Measurements from ENCODE around the gene ENOX1.

ENOX1 gene

GRCh38 chr13:43473437-43473836 is 313.3 kb downstream of the ENOX1 start:
- no peak overlapping the region for H3K9ac ChIP-seq (ENCODE audit: low read depth in 1 of 2, low read length in 2 of 2)
- no peak overlapping the region for H3K27ac ChIP-seq (ENCODE audit: low read depth, low read length)
- H3K4me1 ChIP-seq (ENCODE audit: control insufficient read depth in 1 of 2, insufficient read depth in 2 of 2, low read length in 2 of 2) = no peaks in the 10 kb centered on the region
- H3K27me3 ChIP-seq (ENCODE audit: control insufficient read depth in 1 of 2, insufficient read depth in 2 of 2, low read length in 2 of 2) = no peaks in the 10 kb centered on the region
- H3K9me3 ChIP-seq (ENCODE audit: control insufficient read depth in 1 of 2, low read length in 2 of 2) = no peaks in the 10 kb centered on the region
- H3K4me3 ChIP-seq (ENCODE audit: low read depth in 1 of 2, low read length in 2 of 2) = no peak overlapping the region
- H3K36me3 ChIP-seq (ENCODE audit: control insufficient read depth in 1 of 2, insufficient read depth in 2 of 2, low read length in 2 of 2) = no peaks in the 10 kb centered on the region

GRCh38 chr13:43472980-43473379 is 313.8 kb downstream of the ENOX1 start:
- H3K4me3 ChIP-seq (ENCODE audit: low read depth in 1 of 2, low read length in 2 of 2) = no peak overlapping the region
- H3K36me3 ChIP-seq (ENCODE audit: control insufficient read depth in 1 of 2, insufficient read depth in 2 of 2, low read length in 2 of 2) = no peaks in the 10 kb centered on the region
- no peaks in the 10 kb centered on the region for H3K4me1 ChIP-seq (ENCODE audit: control insufficient read depth in 1 of 2, insufficient read depth in 2 of 2, low read length in 2 of 2)
- no peak overlapping the region for H3K9ac ChIP-seq (ENCODE audit: low read depth in 1 of 2, low read length in 2 of 2)
- no peaks in the 10 kb centered on the region for H3K27me3 ChIP-seq (ENCODE audit: control insufficient read depth in 1 of 2, insufficient read depth in 2 of 2, low read length in 2 of 2)
- H3K9me3 ChIP-seq (ENCODE audit: control insufficient read depth in 1 of 2, low read length in 2 of 2) = no peaks in the 10 kb centered on the region
- no peak overlapping the region for H3K27ac ChIP-seq (ENCODE audit: low read depth, low read length)

- Histone ChIP-seq H3K27ac (ENCODE audit: low read depth, low read length) (no peak overlapping the region), H3K27me3 (ENCODE audit: control insufficient read depth in 1 of 2, insufficient read depth in 2 of 2, low read length in 2 of 2) (no peaks in the 10 kb centered on the region), H3K4me3 (ENCODE audit: low read depth in 1 of 2, low read length in 2 of 2) (no peak overlapping the region), H3K9me3 (ENCODE audit: control insufficient read depth in 1 of 2, low read length in 2 of 2) (no peaks in the 10 kb centered on the region), H3K9ac (ENCODE audit: low read depth in 1 of 2, low read length in 2 of 2) (no peak overlapping the region), H3K4me1 (ENCODE audit: control insufficient read depth in 1 of 2, insufficient read depth in 2 of 2, low read length in 2 of 2) (no peaks in the 10 kb centered on the region), H3K36me3 (ENCODE audit: control insufficient read depth in 1 of 2, insufficient read depth in 2 of 2, low read length in 2 of 2) (no peaks in the 10 kb centered on the region)
These were observed 314.4 kb downstream of the ENOX1 start for GRCh38 chr13:43472339-43472738.

- Histone ChIP-seq H3K36me3 (ENCODE audit: control insufficient read depth in 1 of 2, insufficient read depth in 2 of 2, low read length in 2 of 2) (no peaks in the 10 kb centered on the region), H3K27me3 (ENCODE audit: control insufficient read depth in 1 of 2, insufficient read depth in 2 of 2, low read length in 2 of 2) (no peaks in the 10 kb centered on the region), H3K4me1 (ENCODE audit: control insufficient read depth in 1 of 2, insufficient read depth in 2 of 2, low read length in 2 of 2) (no peaks in the 10 kb centered on the region), H3K9ac (ENCODE audit: low read depth in 1 of 2, low read length in 2 of 2) (no peak overlapping the region), H3K9me3 (ENCODE audit: control insufficient read depth in 1 of 2, low read length in 2 of 2) (no peaks in the 10 kb centered on the region), H3K4me3 (ENCODE audit: low read depth in 1 of 2, low read length in 2 of 2) (no peak overlapping the region), H3K27ac (ENCODE audit: low read depth, low read length) (no peak overlapping the region)
These were observed 316.2 kb downstream of the ENOX1 start for GRCh38 chr13:43470610-43471009.

GRCh38 chr13:43469791-43470190 is 317.0 kb downstream of the ENOX1 start:
- Histone ChIP-seq H3K27ac (ENCODE audit: low read depth, low read length) (no peak overlapping the region), H3K4me3 (ENCODE audit: low read depth in 1 of 2, low read length in 2 of 2) (no peak overlapping the region)

GRCh38 chr13:43464578-43465264 is 322.1 kb downstream of the ENOX1 start:
- Histone ChIP-seq H3K27ac (ENCODE audit: low read depth, low read length) (no peak overlapping the region), H3K4me1 (ENCODE audit: control insufficient read depth in 1 of 2, insufficient read depth in 2 of 2, low read length in 2 of 2) (no peaks in the 10 kb centered on the region), H3K9ac (ENCODE audit: low read depth in 1 of 2, low read length in 2 of 2) (no peak overlapping the region), H3K4me3 (ENCODE audit: low read depth in 1 of 2, low read length in 2 of 2) (no peak overlapping the region), H3K9me3 (ENCODE audit: control insufficient read depth in 1 of 2, low read length in 2 of 2) (no peaks in the 10 kb centered on the region), H3K36me3 (ENCODE audit: control insufficient read depth in 1 of 2, insufficient read depth in 2 of 2, low read length in 2 of 2) (no peaks in the 10 kb centered on the region), H3K27me3 (ENCODE audit: control insufficient read depth in 1 of 2, insufficient read depth in 2 of 2, low read length in 2 of 2) (no peaks in the 10 kb centered on the region)

More at GRCh38 chr13:43469791-43470190, 317.0 kb downstream of the ENOX1 start:
- no peaks in the 10 kb centered on the region for H3K4me1 ChIP-seq (ENCODE audit: control insufficient read depth in 1 of 2, insufficient read depth in 2 of 2, low read length in 2 of 2)
- no peaks in the 10 kb centered on the region for H3K9me3 ChIP-seq (ENCODE audit: control insufficient read depth in 1 of 2, low read length in 2 of 2)
- no peaks in the 10 kb centered on the region for H3K36me3 ChIP-seq (ENCODE audit: control insufficient read depth in 1 of 2, insufficient read depth in 2 of 2, low read length in 2 of 2)
- no peak overlapping the region for H3K9ac ChIP-seq (ENCODE audit: low read depth in 1 of 2, low read length in 2 of 2)
- H3K27me3 ChIP-seq (ENCODE audit: control insufficient read depth in 1 of 2, insufficient read depth in 2 of 2, low read length in 2 of 2) = no peaks in the 10 kb centered on the region

GRCh38 chr13:43448605-43449336 is 338.0 kb downstream of the ENOX1 start:
- no peak overlapping the region for H3K9ac ChIP-seq (ENCODE audit: low read depth in 1 of 2, low read length in 2 of 2)
- H3K4me3 ChIP-seq (ENCODE audit: low read depth in 1 of 2, low read length in 2 of 2) = no peak overlapping the region
- no peak overlapping the region for H3K27ac ChIP-seq (ENCODE audit: low read depth, low read length)
- H3K4me1 ChIP-seq (ENCODE audit: control insufficient read depth in 1 of 2, insufficient read depth in 2 of 2, low read length in 2 of 2) = no peaks in the 10 kb centered on the region
- H3K9me3 ChIP-seq (ENCODE audit: control insufficient read depth in 1 of 2, low read length in 2 of 2) = no peaks in the 10 kb centered on the region
- H3K36me3 ChIP-seq (ENCODE audit: control insufficient read depth in 1 of 2, insufficient read depth in 2 of 2, low read length in 2 of 2) = no peaks in the 10 kb centered on the region
- H3K27me3 ChIP-seq (ENCODE audit: control insufficient read depth in 1 of 2, insufficient read depth in 2 of 2, low read length in 2 of 2) = peaks cover 0 to 3% of the 10 kb centered on the region in 2 donors

- Histone ChIP-seq H3K4me3 (ENCODE audit: low read depth in 1 of 2, low read length in 2 of 2) (no peak overlapping the region), H3K4me1 (ENCODE audit: control insufficient read depth in 1 of 2, insufficient read depth in 2 of 2, low read length in 2 of 2) (no peaks in the 10 kb centered on the region), H3K9me3 (ENCODE audit: control insufficient read depth in 1 of 2, low read length in 2 of 2) (no peaks in the 10 kb centered on the region), H3K27me3 (ENCODE audit: control insufficient read depth in 1 of 2, insufficient read depth in 2 of 2, low read length in 2 of 2) (peaks cover 0 to 3% of the 10 kb centered on the region in 2 donors), H3K36me3 (ENCODE audit: control insufficient read depth in 1 of 2, insufficient read depth in 2 of 2, low read length in 2 of 2) (no peaks in the 10 kb centered on the region), H3K27ac (ENCODE audit: low read depth, low read length) (no peak overlapping the region), H3K9ac (ENCODE audit: low read depth in 1 of 2, low read length in 2 of 2) (no peak overlapping the region)
These were observed 340.6 kb downstream of the ENOX1 start for GRCh38 chr13:43446126-43446525.

GRCh38 chr13:43445668-43446067 is 341.1 kb downstream of the ENOX1 start:
- Histone ChIP-seq H3K27me3 (ENCODE audit: control insufficient read depth in 1 of 2, insufficient read depth in 2 of 2, low read length in 2 of 2) (peaks cover 0 to 3% of the 10 kb centered on the region in 2 donors), H3K4me1 (ENCODE audit: control insufficient read depth in 1 of 2, insufficient read depth in 2 of 2, low read length in 2 of 2) (no peaks in the 10 kb centered on the region), H3K36me3 (ENCODE audit: control insufficient read depth in 1 of 2, insufficient read depth in 2 of 2, low read length in 2 of 2) (no peaks in the 10 kb centered on the region), H3K9me3 (ENCODE audit: control insufficient read depth in 1 of 2, low read length in 2 of 2) (no peaks in the 10 kb centered on the region), H3K27ac (ENCODE audit: low read depth, low read length) (no peak overlapping the region), H3K4me3 (ENCODE audit: low read depth in 1 of 2, low read length in 2 of 2) (no peak overlapping the region), H3K9ac (ENCODE audit: low read depth in 1 of 2, low read length in 2 of 2) (no peak overlapping the region)

- H3K9ac ChIP-seq (ENCODE audit: low read depth in 1 of 2, low read length in 2 of 2) = no peak overlapping the region
- H3K36me3 ChIP-seq (ENCODE audit: control insufficient read depth in 1 of 2, insufficient read depth in 2 of 2, low read length in 2 of 2) = no peaks in the 10 kb centered on the region
These were observed 342.7 kb downstream of the ENOX1 start for GRCh38 chr13:43444081-43444480.

More at GRCh38 chr13:43444081-43444480, 342.7 kb downstream of the ENOX1 start:
- no peak overlapping the region for H3K4me3 ChIP-seq (ENCODE audit: low read depth in 1 of 2, low read length in 2 of 2)
- no peak overlapping the region for H3K27ac ChIP-seq (ENCODE audit: low read depth, low read length)
- H3K4me1 ChIP-seq (ENCODE audit: control insufficient read depth in 1 of 2, insufficient read depth in 2 of 2, low read length in 2 of 2) = no peaks in the 10 kb centered on the region
- H3K27me3 ChIP-seq (ENCODE audit: control insufficient read depth in 1 of 2, insufficient read depth in 2 of 2, low read length in 2 of 2) = peaks cover 0 to 3% of the 10 kb centered on the region in 2 donors
- H3K9me3 ChIP-seq (ENCODE audit: control insufficient read depth in 1 of 2, low read length in 2 of 2) = no peaks in the 10 kb centered on the region

Data from duodenal mucosa (tissue), 2 donors.